ENCODE results near the gene SBK1.

GRCh38 chr16:28295276-28295675 lies 3.0 kb downstream of the SBK1 start:
- TF ChIP-seq POLR2A (IDR thresholded peaks at IDR 0.05) (no peak), CTCF (IDR thresholded peaks at IDR 0.05) (no peak)

All from transverse colon (tissue), 3 donors.